Naive thymus-derived CD4-positive, alpha-beta T cell (primary cell): ENCODE measurements around the gene PEX1. TPM values are rescaled to one million over a fixed set of nuclear protein-coding genes. Genes with fewer than 3 reads are reported as not detected.

Source experiments
- ATAC-seq: fragments of 150-1000 bp; cut with Tn5 transposase; 2 replicates; pipeline ENCODE4 v1.10.0; 2021; ENCODE audit warnings: mild to moderate bottlenecking, moderate library complexity
- CTCF ChIA-PET: fragments of 350-600 bp; sonication (Branson Sonifier 250); formaldehyde crosslinking; loops from one replicate; lab custom pipeline; 2021; ENCODE audit warnings: antibody characterized with exemption; lab: Charles Lee
- POLR2A ChIA-PET: fragments of 350-600 bp; sonication (Branson Sonifier 250); formaldehyde crosslinking; loops from one replicate; lab custom pipeline; 2021; ENCODE audit warnings: antibody characterized with exemption, inconsistent platforms; lab: Charles Lee
- DNase-seq, 9 donors: peaks; one replicate each; pipeline versions ENCODE4 v3.0.0 to v3.0.0-alpha.2; 2020 to 2022; ENCODE audit warnings: mixed read lengths in 1 of 9
- H3K27ac ChIP-seq: one replicate; pipeline ENCODE4 v1.7.0; 2013; ENCODE audit warnings: mild to moderate bottlenecking, low read depth, low read length, moderate library complexity
- H3K27me3 ChIP-seq, 2 donors: one replicate each; pipeline ENCODE4 v1.7.0; 2013; ENCODE audit warnings: low read length in 2 of 2, mild to moderate bottlenecking in 2 of 2, moderate library complexity in 2 of 2; ENCODE audit not compliant: control insufficient read depth in 2 of 2, insufficient read depth in 2 of 2
- H3K36me3 ChIP-seq, 3 experiments: 1 replicate in 2 of 3; 2 replicates in 1 of 3; pipeline ENCODE4 v1.7.0; 2013; ENCODE audit warnings: low read length in 3 of 3, mild to moderate bottlenecking in 3 of 3, moderate library complexity in 1 of 3; ENCODE audit not compliant: insufficient read depth in 3 of 3, control insufficient read depth in 2 of 3
- H3K4me1 ChIP-seq, 2 donors: one replicate each; pipeline ENCODE4 v1.7.0; 2013; ENCODE audit warnings: low read length in 2 of 2, mild to moderate bottlenecking in 2 of 2, moderate library complexity in 1 of 2; ENCODE audit not compliant: control insufficient read depth in 2 of 2, insufficient read depth in 2 of 2
- H3K4me3 ChIP-seq: 2 replicates; pipeline ENCODE4 v1.7.0; 2013; ENCODE audit warnings: mild to moderate bottlenecking, low read length
- H3K9me3 ChIP-seq, 3 experiments: 1 replicate in 2 of 3; 2 replicates in 1 of 3; pipeline ENCODE4 v1.7.0; 2013; ENCODE audit warnings: low read length in 3 of 3; ENCODE audit not compliant: control insufficient read depth in 2 of 3
- H3K27ac Mint-ChIP-seq, 9 donors: one replicate each; pipeline ENCODE4 v1.8.0; 2020 to 2022; ENCODE audit warnings: mixed read lengths in 9 of 9, mild to moderate bottlenecking in 8 of 9, moderate library complexity in 5 of 9, inconsistent platforms in 2 of 9
- H3K27me3 Mint-ChIP-seq, 5 donors: one replicate each; pipeline ENCODE4 v1.8.0; 2021 to 2022; ENCODE audit warnings: mixed read lengths in 5 of 5, mild to moderate bottlenecking in 1 of 5
- H3K36me3 Mint-ChIP-seq, 5 donors: one replicate each; pipeline ENCODE4 v1.8.0; 2020 to 2022; ENCODE audit warnings: mixed read lengths in 5 of 5, mild to moderate bottlenecking in 3 of 5, inconsistent platforms in 1 of 5
- H3K4me1 Mint-ChIP-seq, 7 donors: one replicate each; pipeline ENCODE4 v1.8.0; 2020 to 2022; ENCODE audit warnings: mixed read lengths in 7 of 7, mild to moderate bottlenecking in 3 of 7, inconsistent platforms in 1 of 7
- H3K4me3 Mint-ChIP-seq, 10 donors: one replicate each; pipeline ENCODE4 v1.8.0; 2020 to 2022; ENCODE audit warnings: mild to moderate bottlenecking in 10 of 10, mixed read lengths in 10 of 10, moderate library complexity in 6 of 10, inconsistent platforms in 2 of 10
- H3K9me3 Mint-ChIP-seq, 11 donors: one replicate each; pipeline ENCODE4 v1.8.0; 2020 to 2022; ENCODE audit warnings: mixed read lengths in 11 of 11, mild to moderate bottlenecking in 4 of 11, inconsistent platforms in 1 of 11, moderate library complexity in 1 of 11
- intact Hi-C, 2 donors: fragments of 100-400 bp; cut with micrococcal nuclease; formaldehyde crosslinking; loops; one replicate each; pipeline ENCODE4 v1.15.1; 2023
- polyA plus RNA-seq, 2 donors: library from polyadenylated mRNA; unstranded; fragments of 300-500 nt; fragmentation: Illumina TruSeq; gene quantifications; one replicate each; pipeline ENCODE4 v1.2.3, GENCODE V29; 2021
- total RNA-seq, 6 experiments: library from RNA in 5 of 6; stranded (reverse) in 5 of 6; gene quantifications; 1 replicate in 5 of 6; 2 replicates in 1 of 6; pipeline ENCODE4 v1.2.3 and lab custom pipeline; 2021 to 2026

Gene PEX1
- total RNA-seq (10 to 100 TPM; 18.6 to 43.3 (median 25.6) TPM), polyA plus RNA-seq (1 to 10 TPM; 9.7 to 9.8 TPM), total RNA-seq (lab: John Stamatoyannopoulos, UW) (79.0 reads per million, percentile 80 among the genes with 10 or more reads in this experiment)

DNA sequence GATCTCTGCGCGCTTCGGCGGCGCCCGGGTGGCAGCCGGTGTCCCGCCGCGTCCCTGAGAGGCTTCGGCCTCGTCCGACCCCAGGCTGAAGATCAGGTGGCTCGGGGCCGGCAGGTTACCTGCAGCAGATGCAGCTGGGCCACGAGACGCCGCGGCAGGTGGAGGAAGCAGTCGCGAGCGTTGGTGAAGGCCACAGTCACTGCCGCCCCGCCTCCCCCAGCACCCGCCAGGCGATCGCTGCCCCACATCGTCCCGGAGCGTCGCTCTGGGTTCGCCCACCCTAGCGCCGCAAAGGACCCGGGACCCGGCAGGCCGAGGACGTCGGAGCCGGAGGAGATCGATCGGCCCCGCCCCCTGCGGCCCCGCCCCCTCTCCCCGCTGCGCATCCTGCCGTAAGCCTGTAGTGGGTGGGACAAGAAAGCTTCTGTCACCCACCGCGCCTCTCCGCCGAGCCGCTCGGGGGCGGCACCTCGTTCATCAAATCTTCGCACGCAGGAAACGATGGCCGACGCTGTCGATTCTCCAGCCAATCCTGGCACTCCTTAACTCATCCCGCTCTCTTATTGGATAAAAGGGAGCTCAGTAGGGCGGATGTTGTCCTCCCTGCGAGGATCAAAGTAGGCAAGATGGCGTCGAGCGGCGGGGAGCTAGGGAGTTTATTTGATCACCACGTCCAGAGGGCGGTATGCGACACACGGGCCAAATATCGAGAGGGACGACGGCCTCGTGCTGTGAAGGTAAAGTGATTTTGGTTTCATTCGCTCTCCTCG is at the start of gene PEX1, which contains the start of gene RBM48:
PEX1 (minus strand) TSS at position 333 of the 770 bp plus-strand sequence; CDS start at position 248, 85 bp downstream.
RBM48 (plus strand) TSS at position 608 of the 770 bp plus-strand sequence; CDS start at position 627, 19 bp downstream.
- Histone ChIP-seq H3K27me3 (no peaks in the 10 kb centered on the region), H3K36me3 (peaks cover 22 to 35% (median 22%) of the 10 kb centered on the region in 3 experiments), H3K9me3 (no peaks in the 10 kb centered on the region), H3K4me1 (peaks cover 13 to 23% of the 10 kb centered on the region in 2 donors), H3K27ac (peak within 1 kb of the TSS; percentile 91), H3K4me3 (peak within 1 kb of the TSS; percentile 95)
- peak; percentile 79 to 98 (median 96) for DNase-seq
- CTCF ChIA-PET: interaction anchor here (0.5 to 2.0 kb wide), 7 partner anchors 33 to 700 kb away, joined by 3 to 8 read pairs (median 4); partner anchors contain the start of gene GATAD1
- ATAC-seq: peak; percentile 96
- POLR2A ChIA-PET: interaction anchor here (0.7 to 2.5 kb wide), 17 partner anchors 10 to 703 kb away, joined by 3 to 27 read pairs (median 4); partner anchors contain the start of genes ANKIB1, CYP51A1, FAM133B and GATAD1
- Mint-ChIP-seq H3K9me3 (peaks cover 0 to 3% (median 0%) of the 10 kb centered on the region in 11 donors), H3K27ac (peak within 1 kb of the TSS; percentile 91 to 100 (median 95)), H3K27me3 (peaks cover 0 to 2% (median 0%) of the 10 kb centered on the region in 5 donors), H3K36me3 (peaks cover 5 to 23% (median 20%) of the 10 kb centered on the region in 5 donors), H3K4me1 (peaks cover 24 to 67% (median 52%) of the 10 kb centered on the region in 7 donors), H3K4me3 (peak within 1 kb of the TSS; percentile 86 to 96 (median 90))
- intact Hi-C loops: loop anchor here (1.0 to 5.0 kb wide), 25 partner anchors 62 to 1476 kb away; partner anchors contain the start of genes AKAP9 (in 2 of the 2), BET1 (in 2 of the 2), CYP51A1 (in 2 of the 2) and FAM133B (in 2 of the 2)

DNA sequence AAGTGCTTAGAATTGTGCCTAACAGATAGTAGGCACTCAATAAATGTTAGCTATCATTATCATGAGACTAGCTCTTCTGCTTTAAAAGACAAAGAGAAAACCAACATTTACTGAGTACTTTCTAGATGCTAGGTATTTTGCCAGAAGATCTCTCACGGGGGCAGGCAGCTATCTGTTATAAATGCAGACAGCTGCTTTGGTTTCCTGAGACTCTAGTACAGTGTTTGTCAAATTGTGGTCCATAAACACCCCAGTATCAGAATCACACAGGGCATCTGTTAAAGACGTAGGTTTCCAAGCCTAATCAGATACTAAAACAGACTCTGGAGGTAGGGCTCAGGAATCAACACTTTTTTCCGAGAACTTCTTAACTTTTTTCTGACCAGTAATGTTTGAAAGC is 48.0 kb upstream of the PEX1 start:
- DNase-seq: no peak
- Histone ChIP-seq H3K27ac (no peak overlapping the region), H3K27me3 (no peaks in the 10 kb centered on the region), H3K9me3 (no peaks in the 10 kb centered on the region), H3K4me3 (no peak overlapping the region), H3K36me3 (peaks cover 20 to 75% (median 36%) of the 10 kb centered on the region in 3 experiments), H3K4me1 (no peaks in the 10 kb centered on the region)
- Mint-ChIP-seq H3K4me1 (peaks cover 0 to 11% (median 9%) of the 10 kb centered on the region in 7 donors), H3K9me3 (no peaks in the 10 kb centered on the region), H3K27me3 (no peaks in the 10 kb centered on the region), H3K4me3 (no peak overlapping the region), H3K36me3 (peaks cover 13 to 36% (median 19%) of the 10 kb centered on the region in 5 donors), H3K27ac (no peak overlapping the region)
- CTCF ChIA-PET: no interaction called here
- intact Hi-C loops: no loop called here
- no peak for ATAC-seq
- POLR2A ChIA-PET: interaction anchor here (0.8 kb wide), 1 partner anchor 13 kb away, joined by 3 read pairs; no protein-coding TSS in a partner anchor

DNA sequence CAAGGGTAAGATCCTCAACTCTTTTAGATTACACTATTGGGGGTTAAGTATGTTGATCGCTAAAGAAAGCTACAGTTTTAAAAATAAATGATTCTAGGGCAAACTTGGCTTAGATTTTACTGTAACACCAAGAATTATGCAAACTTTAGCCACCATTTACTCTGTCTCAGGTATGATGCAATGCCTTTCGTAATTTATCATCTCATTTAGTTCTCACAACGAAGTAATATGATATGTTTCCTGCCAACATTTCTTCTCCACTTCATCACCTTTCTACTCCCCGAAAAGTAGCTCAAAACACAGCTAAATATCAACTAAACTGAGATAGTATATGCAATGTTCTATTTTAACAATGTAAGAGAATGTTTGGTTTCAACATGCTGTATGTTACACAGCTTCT is 40.8 kb upstream of the PEX1 start:
- H3K36me3 Mint-ChIP-seq: peaks cover 5 to 30% (median 16%) of the 10 kb centered on the region in 5 donors
- CTCF ChIA-PET: no interaction called here

DNA sequence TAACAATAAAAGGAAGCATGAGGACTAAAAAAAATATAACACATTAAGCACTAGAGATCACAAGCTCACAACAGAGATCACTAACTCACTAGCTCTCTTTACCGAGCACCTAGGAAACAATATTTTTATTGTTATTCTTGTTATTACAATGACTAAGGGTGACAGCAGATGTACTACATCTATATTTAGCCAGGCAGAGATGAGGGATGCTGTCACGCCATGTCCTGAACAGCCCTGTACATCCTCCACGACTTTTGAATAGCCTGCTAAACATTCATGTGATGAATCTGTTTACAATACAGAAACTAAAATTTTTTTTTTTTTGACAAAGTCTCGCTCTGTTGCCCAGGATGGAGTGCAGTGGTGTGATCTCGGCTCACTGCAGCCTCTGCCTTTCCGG is 39.1 kb upstream of the PEX1 start:
- H3K4me3 ChIP-seq: no peak overlapping the region
- no peak overlapping the region for H3K4me3 Mint-ChIP-seq
- H3K4me1 ChIP-seq: no peaks in the 10 kb centered on the region
- H3K36me3 ChIP-seq: peaks cover 5 to 73% (median 7%) of the 10 kb centered on the region in 3 experiments
- no peak overlapping the region for H3K27ac Mint-ChIP-seq
- ATAC-seq (no peak), DNase-seq (no peak)
- no peaks in the 10 kb centered on the region for H3K27me3 Mint-ChIP-seq
- ChIA-PET CTCF (interaction anchor here (0.6 kb wide), 1 partner anchor 13 kb away, joined by 3 read pairs; no protein-coding TSS in a partner anchor), POLR2A (interaction anchor here (1.5 kb wide), 1 partner anchor 39 kb away, joined by 7 read pairs; the partner anchor contains the start of genes PEX1 and RBM48)
- H3K4me1 Mint-ChIP-seq: no peaks in the 10 kb centered on the region
- H3K9me3 ChIP-seq: no peaks in the 10 kb centered on the region
- H3K9me3 Mint-ChIP-seq: no peaks in the 10 kb centered on the region
- intact Hi-C loops: no loop called here
- H3K27me3 ChIP-seq: no peaks in the 10 kb centered on the region
- H3K36me3 Mint-ChIP-seq: peaks cover 3 to 42% (median 14%) of the 10 kb centered on the region in 5 donors
- no peak overlapping the region for H3K27ac ChIP-seq

More for the DNA sequence above, 40.8 kb upstream of the PEX1 start:
- no peak for ATAC-seq
- H3K27ac Mint-ChIP-seq: peak overlapping the region in 2 of 9 donors; percentile 18 to 65
- Histone ChIP-seq H3K4me1 (no peaks in the 10 kb centered on the region), H3K27ac (no peak overlapping the region), H3K4me3 (no peak overlapping the region), H3K9me3 (no peaks in the 10 kb centered on the region), H3K27me3 (no peaks in the 10 kb centered on the region), H3K36me3 (peaks cover 3 to 66% (median 7%) of the 10 kb centered on the region in 3 experiments)
- POLR2A ChIA-PET: no interaction called here
- intact Hi-C loops: no loop called here
- H3K4me3 Mint-ChIP-seq: no peak overlapping the region
- no peaks in the 10 kb centered on the region for H3K27me3 Mint-ChIP-seq
- peaks cover 0 to under 1% (median 0%) of the 10 kb centered on the region in 7 donors for H3K4me1 Mint-ChIP-seq
- H3K9me3 Mint-ChIP-seq: no peaks in the 10 kb centered on the region
- DNase-seq: no peak

DNA sequence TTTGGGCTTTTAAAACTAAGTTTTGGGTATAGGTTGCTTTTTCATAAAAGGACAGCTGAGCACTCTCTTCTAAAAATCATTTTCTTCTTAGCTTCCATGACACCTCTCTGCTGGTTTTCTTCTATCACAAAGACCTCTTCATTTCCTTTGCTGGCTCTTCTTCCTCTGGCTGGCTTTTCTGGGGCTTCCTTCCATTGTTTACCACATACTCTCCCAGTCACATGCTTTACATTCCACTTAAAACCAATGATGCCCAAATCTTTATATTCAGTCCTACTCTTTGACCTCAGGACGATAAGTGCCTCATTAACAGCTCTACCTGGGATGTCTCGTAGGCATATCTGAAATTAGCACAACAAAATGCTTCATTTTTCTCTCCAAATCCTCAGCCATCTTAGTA is 35.0 kb upstream of the PEX1 start:
- Mint-ChIP-seq H3K9me3 (no peaks in the 10 kb centered on the region), H3K4me1 (no peaks in the 10 kb centered on the region), H3K27me3 (no peaks in the 10 kb centered on the region), H3K36me3 (peaks cover 0 to 26% (median 15%) of the 10 kb centered on the region in 5 donors), H3K4me3 (no peak overlapping the region), H3K27ac (peak overlapping the region in 5 of 9 donors; percentile 3 to 76 (median 22))
- ATAC-seq: no peak
- H3K27ac ChIP-seq: no peak overlapping the region
- DNase-seq: no peak
- no peak overlapping the region for H3K4me3 ChIP-seq
- intact Hi-C loops: no loop called here
- no peaks in the 10 kb centered on the region for H3K4me1 ChIP-seq
- no peaks in the 10 kb centered on the region for H3K27me3 ChIP-seq
- ChIA-PET POLR2A (interaction anchor here (0.7 kb wide), 1 partner anchor 159 kb away, joined by 3 read pairs; no protein-coding TSS in a partner anchor), CTCF (interaction anchor here (0.6 to 1.4 kb wide), 2 partner anchors 135 to 270 kb away, joined by 3 read pairs; no protein-coding TSS in a partner anchor)
- no peaks in the 10 kb centered on the region for H3K9me3 ChIP-seq
- peaks cover 7 to 64% (median 9%) of the 10 kb centered on the region in 3 experiments for H3K36me3 ChIP-seq

DNA sequence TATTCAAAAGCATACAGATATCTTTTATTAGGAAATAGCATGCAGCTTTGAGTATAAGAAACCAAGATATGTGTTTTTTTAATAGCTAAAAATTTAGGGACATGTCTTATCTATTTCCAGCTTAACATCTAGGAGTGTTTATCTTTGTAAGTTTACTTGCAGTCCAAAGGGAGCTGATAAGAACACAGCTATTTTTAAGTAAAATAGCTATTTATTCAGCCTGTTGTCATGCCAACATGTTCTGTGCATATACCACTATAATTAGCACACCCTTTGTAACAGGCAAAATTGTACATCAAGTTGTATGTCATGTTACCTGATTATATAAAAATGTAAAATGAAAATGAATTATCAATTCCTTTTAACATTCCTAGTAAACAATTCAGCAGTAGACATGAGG is 32.3 kb upstream of the PEX1 start:
- H3K4me1 ChIP-seq: no peaks in the 10 kb centered on the region
- no peaks in the 10 kb centered on the region for H3K9me3 Mint-ChIP-seq
- DNase-seq (no peak), ATAC-seq (no peak)
- H3K4me3 ChIP-seq: no peak overlapping the region
- no peak overlapping the region for H3K27ac Mint-ChIP-seq
- no peaks in the 10 kb centered on the region for H3K27me3 ChIP-seq
- CTCF ChIA-PET: interaction anchor here (0.6 kb wide), 1 partner anchor 26 kb away, joined by 4 read pairs; no protein-coding TSS in a partner anchor
- POLR2A ChIA-PET: no interaction called here
- intact Hi-C loops: no loop called here
- peaks cover 0 to 18% (median 9%) of the 10 kb centered on the region in 5 donors for H3K36me3 Mint-ChIP-seq
- peaks cover 0 to 38% (median 9%) of the 10 kb centered on the region in 3 experiments for H3K36me3 ChIP-seq
- H3K27me3 Mint-ChIP-seq: no peaks in the 10 kb centered on the region
- no peak overlapping the region for H3K27ac ChIP-seq
- H3K9me3 ChIP-seq: no peaks in the 10 kb centered on the region
- H3K4me3 Mint-ChIP-seq: no peak overlapping the region
- no peaks in the 10 kb centered on the region for H3K4me1 Mint-ChIP-seq
